Esophagus muscularis mucosa (tissue), 4 donors: ENCODE data around the gene LACTB. TPM values are rescaled to one million over a fixed set of nuclear protein-coding genes. Genes with fewer than 3 reads are reported as not detected.

Experiments used
- DNase-seq: peaks from one replicate; pipeline ENCODE4 v3.0.0-alpha.2; 2017; ENCODE audit errors: extremely low spot score
- H3K27ac ChIP-seq, 4 donors: fragments of 200-600 bp; sonication (generic); replicated peaks in 1 of 4; 1 replicate in 3 of 4; 2 replicates in 1 of 4; pipeline ENCODE4 v1.5.1; 2016 to 2019; ENCODE audit warnings: mild to moderate bottlenecking in 1 of 4
- H3K27me3 ChIP-seq, 4 donors: fragments of 200-600 bp; sonication (generic); one replicate each; pipeline versions ENCODE4 v1.5.1 to v1.6.0; 2016 to 2019
- H3K36me3 ChIP-seq, 4 donors: fragments of 200-600 bp; sonication (generic); one replicate each; pipeline ENCODE4 v1.5.1; 2016 to 2019
- H3K4me1 ChIP-seq, 4 donors: fragments of 200-600 bp; sonication (generic); one replicate each; pipeline ENCODE4 v1.5.1; 2016 to 2019
- H3K4me3 ChIP-seq, 4 donors: fragments of 200-600 bp; sonication (generic); 1 replicate in 2 of 4; 2 replicates in 2 of 4; pipeline ENCODE4 v1.5.1; 2016 to 2019; ENCODE audit warnings: mild to moderate bottlenecking in 4 of 4, moderate library complexity in 1 of 4
- H3K9me3 ChIP-seq, 4 donors: fragments of 200-600 bp; sonication (generic); 1 replicate in 3 of 4; 2 replicates in 1 of 4; pipeline ENCODE4 v1.5.1; 2016 to 2019
- CTCF ChIP-seq, 3 experiments: fragments of 200-600 bp in 2 of 3; fragments of 450-650 bp in 1 of 3; sonication (generic) in 2 of 3; IDR thresholded peaks; one replicate each; pipeline ENCODE4 v1.5.1; 2017 to 2019; ENCODE audit warnings: antibody characterized with exemption in 3 of 3, mild to moderate bottlenecking in 2 of 3, moderate library complexity in 1 of 3
- EP300 ChIP-seq: sonication (generic); formaldehyde crosslinking; IDR thresholded peaks from one replicate; pipeline ENCODE4 v1.6.1; 2017; ENCODE audit warnings: antibody characterized with exemption
- POLR2A ChIP-seq: fragments of 450-650 bp; IDR thresholded peaks from one replicate; pipeline ENCODE4 v1.6.1; 2017; ENCODE audit warnings: antibody characterized with exemption, moderate library complexity, mild to moderate bottlenecking, low read depth
- POLR2AphosphoS5 ChIP-seq, 2 donors: sonication (generic); formaldehyde crosslinking; IDR thresholded peaks; one replicate each; pipeline ENCODE4 v1.6.1; 2017; ENCODE audit warnings: antibody characterized with exemption in 2 of 2
- WGBS: methylation state at CpG from one replicate; pipeline ENCODE4 v1.1.5; 2018; 5-methylcytosine and 5-hydroxymethylcytosine counted together
- intact Hi-C: fragments of 100-400 bp; cut with DNase I; formaldehyde crosslinking; loops from one replicate; pipeline ENCODE4 v1.15.1; 2023
- total RNA-seq, 4 donors: library from RNA; depleted of rRNA; stranded (reverse); fragments of >200 nt; gene quantifications; one replicate each; pipeline versions ENCODE4 v1.1.0 to v1.2.1, GENCODE V29; 2016

The LACTB gene
- total RNA-seq, 4 donors from 2014 or later = 15.4 to 22.8 (median 18.7) TPM

DNA sequence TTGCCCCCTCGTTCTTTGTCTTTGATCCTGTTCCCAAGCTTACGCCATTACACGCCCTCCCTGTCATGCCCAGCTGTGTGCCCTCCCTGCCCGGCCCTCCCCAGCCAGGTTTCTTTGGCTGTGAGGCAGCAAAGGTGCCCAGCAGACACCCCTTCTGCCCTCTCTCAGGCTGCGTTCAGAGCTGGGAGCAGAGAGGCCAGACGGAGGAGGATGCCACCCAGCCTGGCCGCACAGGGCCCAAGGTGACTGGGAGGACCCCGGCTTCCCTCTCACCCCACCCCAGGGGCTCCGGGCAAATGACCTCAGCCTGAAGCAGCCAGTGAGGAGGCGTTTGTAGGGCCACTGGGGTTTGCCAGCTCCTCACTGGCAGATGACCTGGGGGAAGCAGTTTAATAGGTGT, 30.8 kb upstream of the LACTB start:
- no peak for DNase-seq
- intact Hi-C loops = loop anchor here (5.0 kb wide), 2 partner anchors 44 to 309 kb away; no protein-coding TSS in a partner anchor
- Histone ChIP-seq H3K4me1 (peaks cover 27 to 57% (median 48%) of the 10 kb centered on the region in 4 donors), H3K4me3 (no peak overlapping the region), H3K27me3 (no peaks in the 10 kb centered on the region), H3K27ac (peak overlapping the region in 1 of 4 donors; percentile 76), H3K9me3 (no peaks in the 10 kb centered on the region), H3K36me3 (no peaks in the 10 kb centered on the region)
- TF ChIP-seq EP300 (no peak), CTCF (IDR thresholded peaks at IDR 0.05) (no peak), POLR2A (no peak), POLR2AphosphoS5 (IDR thresholded peaks at IDR 0.05) (no peak)
- 94% methylated on average over 8 of the region's 10 CpGs for WGBS

DNA sequence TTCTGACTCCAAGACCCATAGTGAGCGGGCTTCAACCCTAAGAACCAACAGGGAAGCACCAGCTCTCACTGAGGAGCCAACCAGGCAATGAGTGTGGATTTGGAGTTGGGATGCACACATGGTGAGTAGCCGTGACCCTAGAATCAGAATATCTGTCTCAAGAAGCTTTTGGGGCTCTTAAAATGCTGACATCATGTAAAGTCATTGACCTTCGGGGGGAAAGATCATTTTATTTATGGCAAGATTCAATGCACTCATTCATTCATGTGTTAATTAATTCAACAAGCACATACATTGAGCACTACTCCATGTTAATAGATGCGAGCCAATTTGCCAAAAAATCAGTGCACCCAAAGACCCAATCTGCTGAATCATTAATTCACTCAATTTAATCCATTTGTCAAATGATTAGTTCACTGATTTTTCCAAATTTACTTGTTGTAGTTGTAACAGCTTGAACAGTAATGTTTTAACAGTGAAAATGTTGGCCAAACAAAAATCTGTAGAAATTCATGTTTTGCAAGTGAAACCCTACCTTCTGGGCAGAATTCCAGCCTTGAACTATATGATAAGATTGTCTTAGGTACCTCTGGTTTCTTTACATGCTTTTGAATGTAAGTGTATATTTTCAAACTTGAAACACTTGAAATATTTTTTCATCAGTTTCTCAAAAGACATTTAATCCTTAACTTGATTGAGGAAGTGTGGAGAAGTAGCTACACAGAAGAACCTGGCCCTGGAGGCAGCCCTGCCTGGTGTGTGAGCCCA, 29.8 kb upstream of the LACTB start:
- H3K4me1 ChIP-seq = peaks cover 27 to 47% (median 39%) of the 10 kb centered on the region in 4 donors
- peak overlapping the region in 2 of 4 donors; percentile 33 to 76 for H3K27ac ChIP-seq
- no peaks in the 10 kb centered on the region for H3K36me3 ChIP-seq
- H3K4me3 ChIP-seq = no peak overlapping the region
- intact Hi-C loops = loop anchor here (5.0 kb wide), 2 partner anchors 45 to 310 kb away; no protein-coding TSS in a partner anchor
- no peak for DNase-seq
- TF ChIP-seq CTCF (IDR thresholded peaks at IDR 0.05) (no peak), POLR2AphosphoS5 (IDR thresholded peaks at IDR 0.05) (no peak), EP300 (no peak), POLR2A (no peak)
- no peaks in the 10 kb centered on the region for H3K9me3 ChIP-seq
- H3K27me3 ChIP-seq = no peaks in the 10 kb centered on the region
- WGBS = 71% methylated on average over 4 of the region's 4 CpGs

DNA sequence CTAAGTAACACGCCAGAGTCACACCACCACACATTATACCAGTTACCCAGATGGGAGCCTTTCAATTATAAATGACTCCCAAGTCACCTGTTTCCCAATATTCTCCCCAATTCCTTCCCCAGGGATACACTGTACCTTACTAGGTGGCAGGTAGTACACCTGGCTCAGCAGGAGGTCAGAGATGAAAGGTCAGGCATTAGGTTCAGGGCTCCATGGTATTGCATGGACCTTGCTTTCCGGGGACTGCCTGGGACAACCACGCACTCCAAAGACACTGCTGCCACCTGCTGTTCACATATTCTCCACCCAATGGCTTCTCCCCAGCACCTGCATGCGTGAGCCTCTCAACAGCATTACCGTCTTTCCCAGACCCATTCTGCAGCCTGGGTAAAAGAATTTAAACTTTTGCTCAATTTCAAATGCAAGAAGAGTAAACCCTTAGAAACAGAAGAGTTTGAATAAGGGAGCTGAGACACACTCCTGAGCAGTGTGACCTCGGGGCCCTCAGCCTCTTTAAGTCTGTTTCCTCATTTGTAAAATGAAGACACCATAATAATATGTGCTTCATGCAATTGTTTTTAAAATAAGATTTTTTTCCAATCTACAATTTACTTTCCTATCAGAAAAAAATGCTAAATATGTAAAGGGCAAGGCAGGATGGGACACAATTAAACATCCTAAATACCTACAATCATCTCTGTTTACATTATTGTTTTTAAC, 28.0 kb upstream of the LACTB start:
- H3K4me1 ChIP-seq = peaks cover 21 to 36% (median 34%) of the 10 kb centered on the region in 4 donors
- no peaks in the 10 kb centered on the region for H3K9me3 ChIP-seq
- peak; percentile 90 to 93 (median 91) for TF ChIP-seq CTCF (IDR thresholded peaks at IDR 0.05)
- peak; percentile 69 to 72 for TF ChIP-seq POLR2AphosphoS5 (IDR thresholded peaks at IDR 0.05)
- TF ChIP-seq EP300 = no peak
- intact Hi-C loops = loop anchor here (1.0 to 5.0 kb wide), 3 partner anchors 46 to 311 kb away; no protein-coding TSS in a partner anchor
- no peaks in the 10 kb centered on the region for H3K27me3 ChIP-seq
- 22% methylated on average over 6 of the region's 6 CpGs for WGBS
- no peak overlapping the region for H3K4me3 ChIP-seq
- H3K27ac ChIP-seq = peak overlapping the region; percentile 64 to 76 (median 67)
- DNase-seq = peak; percentile 95
- H3K36me3 ChIP-seq = no peaks in the 10 kb centered on the region

DNA sequence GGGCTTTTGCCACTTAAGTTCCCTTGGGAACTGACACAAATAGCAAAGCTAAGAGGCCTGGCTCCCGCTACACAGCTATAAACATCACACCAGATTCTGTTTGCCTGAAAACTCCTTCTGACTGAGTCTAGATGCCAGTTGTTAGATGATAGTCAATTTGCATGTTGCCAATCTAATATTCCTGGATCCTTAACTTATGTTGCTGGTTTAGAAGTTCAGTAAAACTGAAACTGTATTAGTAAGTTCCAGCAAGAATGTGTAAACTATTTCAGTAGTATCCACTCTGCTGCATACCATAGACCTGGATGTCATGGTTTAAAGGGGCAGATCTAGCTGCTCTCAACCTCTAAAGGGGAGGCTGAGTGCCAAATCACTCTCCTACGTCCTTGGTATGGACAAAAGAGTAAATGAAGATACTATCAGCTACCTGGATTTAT, 27.1 kb upstream of the LACTB start:
- intact Hi-C loops = loop anchor here (5.0 kb wide), 2 partner anchors 47 to 312 kb away; no protein-coding TSS in a partner anchor
- 45% methylated on average over 2 of the region's 2 CpGs for WGBS

More for the DNA sequence above, 27.1 kb upstream of the LACTB start:
- TF ChIP-seq POLR2AphosphoS5 (IDR thresholded peaks at IDR 0.05) = no peak
- no peak for TF ChIP-seq POLR2A
- no peak for TF ChIP-seq CTCF (IDR thresholded peaks at IDR 0.05)
- no peak for TF ChIP-seq EP300
- no peak for DNase-seq
- Histone ChIP-seq H3K4me1 (peaks cover 13 to 28% (median 25%) of the 10 kb centered on the region in 4 donors), H3K36me3 (no peaks in the 10 kb centered on the region), H3K27ac (peak overlapping the region; percentile 64 to 76 (median 67)), H3K9me3 (no peaks in the 10 kb centered on the region), H3K4me3 (no peak overlapping the region), H3K27me3 (no peaks in the 10 kb centered on the region)
